ENCODE measurements around the gene GPC3. TPM values are rescaled to one million over a fixed set of nuclear protein-coding genes. Genes with fewer than 3 reads are reported as not detected.

The GPC3 gene
- total and polyA plus RNA-seq, 2 experiments from 2014 or later, result 36.8 to 60.1 TPM

GRCh38 chrX:133937022-133937421 lies 48.4 kb downstream of the GPC3 start:
- Mint-ChIP-seq H3K4me3 (no peak overlapping the region), H3K27me3 (ENCODE audit: insufficient read depth, low read depth, poor library complexity) (peaks cover 2% of the 10 kb centered on the region), H3K27ac (no peak overlapping the region), H3K9me3 (no peaks in the 10 kb centered on the region), H3K4me1 (peaks cover 6% of the 10 kb centered on the region; the same call in 2 of the 3 replicates), H3K36me3 (ENCODE audit: low read depth) (no peaks in the 10 kb centered on the region)
- TF ChIP-seq REST (IDR thresholded peaks at IDR 0.05; ENCODE audit: unreplicated experiment), result no peak
- TF ChIP-seq EZH2 (IDR thresholded peaks at IDR 0.05; ENCODE audit: low read depth, unreplicated experiment), result no peak
- TF ChIP-seq POLR2AphosphoS5 (IDR thresholded peaks at IDR 0.05; ENCODE audit: low read depth), result no peak
- no peak for TF ChIP-seq ZNF114 (CRISPR knock-in tag; IDR thresholded peaks at IDR 0.05)
- no peak for TF ChIP-seq CTCF (conservative IDR thresholded peaks at IDR 0.05; ENCODE audit: low read depth in 2 of 2)
- Histone ChIP-seq H3K4me1 (ENCODE audit: insufficient read depth) (no peaks in the 10 kb centered on the region; the same call in 1 of the 2 replicates), H3K27ac (ENCODE audit: low read depth) (no peak overlapping the region), H3K4me2 (no peak overlapping the region), H3K4me3 (no peak overlapping the region), H3K27me3 (ENCODE audit: insufficient read depth) (no peaks in the 10 kb centered on the region), H3K36me3 (ENCODE audit: insufficient read depth) (no peaks in the 10 kb centered on the region), H2AFZ (no peak overlapping the region), H4K20me1 (replicated peaks; ENCODE audit: insufficient read depth) (no peaks in the 10 kb centered on the region), H3K9me2 (ENCODE audit: insufficient read depth) (no peaks in the 10 kb centered on the region), H3F3A (replicated peaks; ENCODE audit: low read depth) (no peaks in the 10 kb centered on the region), H3K79me2 (replicated peaks; ENCODE audit: insufficient read depth) (no peaks in the 10 kb centered on the region)
- no peak for ATAC-seq
- no peak for DNase-seq (ENCODE audit: low spot score)

GRCh38 chrX:133935076-133935475 lies 50.3 kb downstream of the GPC3 start:
- no peak overlapping the region for H3K4me2 ChIP-seq
- no peak for ATAC-seq
- H3K79me2 ChIP-seq (replicated peaks; ENCODE audit: insufficient read depth), result no peaks in the 10 kb centered on the region
- Mint-ChIP-seq H3K9me3 (no peaks in the 10 kb centered on the region), H3K27ac (peak overlapping the region; percentile 8; the same call in 1 of the 2 replicates), H3K4me3 (no peak overlapping the region), H3K27me3 (ENCODE audit: insufficient read depth, low read depth, poor library complexity) (peaks cover 2% of the 10 kb centered on the region), H3K4me1 (peaks cover 6% of the 10 kb centered on the region; the same call in 2 of the 3 replicates), H3K36me3 (ENCODE audit: low read depth) (no peaks in the 10 kb centered on the region)
- no peak overlapping the region for H2AFZ ChIP-seq
- H3K4me1 ChIP-seq (ENCODE audit: insufficient read depth), result no peaks in the 10 kb centered on the region; the same call in 1 of the 2 replicates
- no peaks in the 10 kb centered on the region for H3K27me3 ChIP-seq (ENCODE audit: insufficient read depth)
- no peaks in the 10 kb centered on the region for H3K36me3 ChIP-seq (ENCODE audit: insufficient read depth)
- no peaks in the 10 kb centered on the region for H3K9me2 ChIP-seq (ENCODE audit: insufficient read depth)
- no peak for DNase-seq (ENCODE audit: low spot score)
- H3K4me3 ChIP-seq, result no peak overlapping the region
- H4K20me1 ChIP-seq (replicated peaks; ENCODE audit: insufficient read depth), result no peaks in the 10 kb centered on the region
- H3F3A ChIP-seq (replicated peaks; ENCODE audit: low read depth), result no peaks in the 10 kb centered on the region
- H3K27ac ChIP-seq (ENCODE audit: low read depth), result no peak overlapping the region
- no peak for TF ChIP-seq ETS1 (IDR thresholded peaks at IDR 0.05)
- TF ChIP-seq ZNF462 (CRISPR knock-in tag; IDR thresholded peaks at IDR 0.05), result no peak
- no peak for TF ChIP-seq POLR2AphosphoS5 (IDR thresholded peaks at IDR 0.05; ENCODE audit: low read depth)

Measured in GM23338 (cell line).